DOHH2 (cell line): ENCODE measurements around the gene ZNF653.

Source experiments
- EZH2phosphoT487 ChIP-seq: fragments of 200-600 bp; sonication (generic); IDR thresholded peaks from 2 replicates; pipeline ENCODE4 v1.6.1; 2017; ENCODE audit warnings: borderline replicate concordance, mild to moderate bottlenecking, antibody characterized with exemption, low read length, moderate library complexity, mixed read lengths
- TF ChIP-seq, protein P1 (sequence below): fragments of 200-600 bp; sonication (generic); IDR thresholded peaks from one replicate; pipeline ENCODE4 v1.5.1; 2014; ENCODE audit warnings: antibody characterized with exemption, mild to moderate bottlenecking, low read depth, low read length; ENCODE audit not compliant: poor library complexity, severe bottlenecking

DNA sequence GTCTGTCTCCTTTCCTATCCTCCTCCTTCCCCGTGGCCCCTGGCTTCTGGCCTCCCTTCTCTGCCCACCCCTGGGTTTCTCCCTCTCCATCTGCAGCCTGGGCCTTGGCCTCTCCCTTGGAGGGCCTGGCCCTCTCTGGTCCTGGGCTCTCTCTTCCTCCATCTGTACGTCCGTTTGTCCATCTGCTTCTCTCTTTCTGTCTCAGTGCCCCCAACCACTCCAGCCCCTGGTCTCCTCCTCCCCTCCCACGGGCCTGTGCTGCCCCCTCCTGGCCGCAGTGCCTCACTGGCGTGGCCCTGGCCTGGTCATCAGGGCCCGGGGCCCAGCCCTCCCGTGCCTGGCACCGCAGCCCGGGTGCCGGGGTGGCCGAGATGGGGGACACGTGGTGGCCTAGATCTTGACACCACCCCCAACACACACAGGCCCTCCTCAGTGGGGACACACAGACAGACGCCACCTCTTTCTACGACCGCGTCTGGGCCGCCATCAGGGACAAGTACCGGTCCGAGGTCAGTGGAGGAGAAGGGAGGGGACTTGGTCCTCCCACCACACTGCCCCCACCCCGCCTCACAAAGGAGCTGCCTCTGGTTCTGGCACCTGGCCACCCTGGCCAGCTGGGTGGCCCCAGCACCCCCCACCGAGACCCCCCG lies 58.9 kb downstream of the ZNF653 start:
- TF ChIP-seq, protein P1, sequence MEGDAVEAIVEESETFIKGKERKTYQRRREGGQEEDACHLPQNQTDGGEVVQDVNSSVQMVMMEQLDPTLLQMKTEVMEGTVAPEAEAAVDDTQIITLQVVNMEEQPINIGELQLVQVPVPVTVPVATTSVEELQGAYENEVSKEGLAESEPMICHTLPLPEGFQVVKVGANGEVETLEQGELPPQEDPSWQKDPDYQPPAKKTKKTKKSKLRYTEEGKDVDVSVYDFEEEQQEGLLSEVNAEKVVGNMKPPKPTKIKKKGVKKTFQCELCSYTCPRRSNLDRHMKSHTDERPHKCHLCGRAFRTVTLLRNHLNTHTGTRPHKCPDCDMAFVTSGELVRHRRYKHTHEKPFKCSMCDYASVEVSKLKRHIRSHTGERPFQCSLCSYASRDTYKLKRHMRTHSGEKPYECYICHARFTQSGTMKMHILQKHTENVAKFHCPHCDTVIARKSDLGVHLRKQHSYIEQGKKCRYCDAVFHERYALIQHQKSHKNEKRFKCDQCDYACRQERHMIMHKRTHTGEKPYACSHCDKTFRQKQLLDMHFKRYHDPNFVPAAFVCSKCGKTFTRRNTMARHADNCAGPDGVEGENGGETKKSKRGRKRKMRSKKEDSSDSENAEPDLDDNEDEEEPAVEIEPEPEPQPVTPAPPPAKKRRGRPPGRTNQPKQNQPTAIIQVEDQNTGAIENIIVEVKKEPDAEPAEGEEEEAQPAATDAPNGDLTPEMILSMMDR: peak; percentile 88
- no peak for TF ChIP-seq EZH2phosphoT487
